Caco-2 (cell line): ENCODE measurements around the gene OXT. TPM values are rescaled to one million over a fixed set of nuclear protein-coding genes. Genes with fewer than 3 reads are reported as not detected.

Source experiments
- BruUV-seq: library from RNA; stranded (reverse); fragments of 400-500 nt; replicated peaks from 2 replicates; lab custom pipeline; 2021; lab: Mats Ljungman, UMichigan
- CTCF ChIA-PET: fragments of 300-600 bp; sonication (Branson Sonifier 250); formaldehyde crosslinking; loops from one replicate; lab custom pipeline; 2022; ENCODE audit warnings: antibody characterized with exemption; lab: Charles Lee
- POLR2A ChIA-PET: fragments of 300-600 bp; sonication (Branson Sonifier 250); formaldehyde crosslinking; loops from one replicate; lab custom pipeline; 2022; ENCODE audit warnings: antibody characterized with exemption; lab: Charles Lee
- DNase-seq, 2 experiments: peaks; one replicate each; pipeline versions ENCODE4 v3.0.0 to v3.0.0-alpha.2; 2020 to 2022
- H3K27me3 ChIP-seq: replicated peaks from 2 replicates; pipeline ENCODE4 v1.6.0; 2011; ENCODE audit warnings: low read length; ENCODE audit not compliant: control insufficient read depth, insufficient read depth
- H3K36me3 ChIP-seq: 2 replicates; pipeline ENCODE4 v1.5.1; 2011; ENCODE audit warnings: low read length; ENCODE audit not compliant: control insufficient read depth, insufficient read depth
- H3K4me1 ChIP-seq: fragments of 250-450 bp; sonication (Bioruptor Pico); 2 replicates; pipeline ENCODE4 v1.5.1; 2020; ENCODE audit warnings: mild to moderate bottlenecking
- H3K4me3 ChIP-seq: 2 replicates; pipeline ENCODE4 v1.5.1; 2011; ENCODE audit warnings: low read depth, mild to moderate bottlenecking, control low read depth, low read length
- H3K9me3 ChIP-seq: fragments of 250-450 bp; sonication (Bioruptor Pico); 2 replicates; pipeline ENCODE4 v1.5.1; 2020; ENCODE audit warnings: mild to moderate bottlenecking, moderate library complexity
- H3K27ac Mint-ChIP-seq: one replicate; pipeline ENCODE4 v1.8.0; 2022; ENCODE audit warnings: mixed read lengths; ENCODE audit not compliant: unreplicated experiment
- H3K27me3 Mint-ChIP-seq: one replicate; pipeline ENCODE4 v1.8.0; 2022; ENCODE audit warnings: mixed read lengths; ENCODE audit not compliant: insufficient read depth, unreplicated experiment
- H3K36me3 Mint-ChIP-seq: one replicate; pipeline ENCODE4 v1.8.0; 2022; ENCODE audit warnings: mild to moderate bottlenecking, mixed read lengths; ENCODE audit not compliant: insufficient read depth, unreplicated experiment
- H3K4me1 Mint-ChIP-seq: one replicate; pipeline ENCODE4 v1.8.0; 2022; ENCODE audit warnings: low read depth, mixed read lengths; ENCODE audit not compliant: unreplicated experiment
- H3K4me3 Mint-ChIP-seq: one replicate; pipeline ENCODE4 v1.8.0; 2022; ENCODE audit warnings: mild to moderate bottlenecking, moderate library complexity, mixed read lengths; ENCODE audit not compliant: unreplicated experiment
- H3K9me3 Mint-ChIP-seq: one replicate; pipeline ENCODE4 v1.8.0; 2022; ENCODE audit warnings: mixed read lengths; ENCODE audit not compliant: unreplicated experiment
- intact Hi-C: fragments of 100-400 bp; cut with micrococcal nuclease; formaldehyde crosslinking; loops from one replicate; pipeline ENCODE4 v1.10.0; 2022; ENCODE audit not compliant: unreplicated experiment
- total RNA-seq: library from RNA; stranded (reverse); gene quantifications from 2 replicates; pipeline ENCODE4 v1.2.3, GENCODE V29; 2022
- TF ChIP-seq, protein P1 (sequence below), 2 experiments: fragments of 200-600 bp in 1 of 2; IDR thresholded peaks; 1 replicate in 1 of 2; 2 replicates in 1 of 2; pipeline versions ENCODE4 v1.5.1 to v1.8.0; 2011 to 2022; ENCODE audit warnings: antibody characterized with exemption in 1 of 2, control low read depth in 1 of 2, inconsistent platforms in 1 of 2, low read depth in 1 of 2, low read length in 1 of 2, mild to moderate bottlenecking in 1 of 2, moderate library complexity in 1 of 2; ENCODE audit not compliant: insufficient read depth in 1 of 2, severe bottlenecking in 1 of 2, unreplicated experiment in 1 of 2

Gene OXT
- total RNA-seq, 1 experiment from 2014 or later, result 2.7 TPM

GRCh38 chr20:3109350-3110302 lies 38.2 kb downstream of the OXT start:
- no peaks in the 10 kb centered on the region for H3K9me3 Mint-ChIP-seq
- H3K4me1 Mint-ChIP-seq, result no peaks in the 10 kb centered on the region
- H3K27ac Mint-ChIP-seq, result no peak overlapping the region
- H3K27me3 ChIP-seq, result no peaks in the 10 kb centered on the region
- no peaks in the 10 kb centered on the region for H3K27me3 Mint-ChIP-seq
- H3K4me3 ChIP-seq, result no peak overlapping the region
- no peak overlapping the region for H3K4me3 Mint-ChIP-seq
- no peak for DNase-seq
- TF ChIP-seq, protein P1, sequence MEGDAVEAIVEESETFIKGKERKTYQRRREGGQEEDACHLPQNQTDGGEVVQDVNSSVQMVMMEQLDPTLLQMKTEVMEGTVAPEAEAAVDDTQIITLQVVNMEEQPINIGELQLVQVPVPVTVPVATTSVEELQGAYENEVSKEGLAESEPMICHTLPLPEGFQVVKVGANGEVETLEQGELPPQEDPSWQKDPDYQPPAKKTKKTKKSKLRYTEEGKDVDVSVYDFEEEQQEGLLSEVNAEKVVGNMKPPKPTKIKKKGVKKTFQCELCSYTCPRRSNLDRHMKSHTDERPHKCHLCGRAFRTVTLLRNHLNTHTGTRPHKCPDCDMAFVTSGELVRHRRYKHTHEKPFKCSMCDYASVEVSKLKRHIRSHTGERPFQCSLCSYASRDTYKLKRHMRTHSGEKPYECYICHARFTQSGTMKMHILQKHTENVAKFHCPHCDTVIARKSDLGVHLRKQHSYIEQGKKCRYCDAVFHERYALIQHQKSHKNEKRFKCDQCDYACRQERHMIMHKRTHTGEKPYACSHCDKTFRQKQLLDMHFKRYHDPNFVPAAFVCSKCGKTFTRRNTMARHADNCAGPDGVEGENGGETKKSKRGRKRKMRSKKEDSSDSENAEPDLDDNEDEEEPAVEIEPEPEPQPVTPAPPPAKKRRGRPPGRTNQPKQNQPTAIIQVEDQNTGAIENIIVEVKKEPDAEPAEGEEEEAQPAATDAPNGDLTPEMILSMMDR (IDR thresholded peaks at IDR 0.05; ENCODE audit: insufficient read depth in 1 of 2, low read depth in 1 of 2, low read length in 1 of 2, severe bottlenecking in 1 of 2, unreplicated experiment in 1 of 2), result no peak
- no peaks in the 10 kb centered on the region for H3K9me3 ChIP-seq
- intact Hi-C loops, result no loop called here
- H3K36me3 Mint-ChIP-seq, result no peaks in the 10 kb centered on the region
- no peaks in the 10 kb centered on the region for H3K4me1 ChIP-seq
- BruUV-seq, result no TSS peak
- POLR2A ChIA-PET, result interaction anchor here (0.6 kb wide), 1 partner anchor 154 kb away, joined by 5 read pairs; no protein-coding TSS in a partner anchor
- H3K36me3 ChIP-seq, result peaks cover 1% of the 10 kb centered on the region; the same call in 1 of the 2 replicates
- CTCF ChIA-PET, result interaction anchor here (0.5 to 0.6 kb wide), 2 partner anchors 169 to 584 kb away, joined by 3 read pairs; no protein-coding TSS in a partner anchor

GRCh38 chr20:3111507-3111906 lies 40.1 kb downstream of the OXT start:
- intact Hi-C loops, result no loop called here
- H3K4me1 Mint-ChIP-seq, result no peaks in the 10 kb centered on the region
- DNase-seq, result no peak
- Histone ChIP-seq H3K36me3 (peaks cover 1% of the 10 kb centered on the region; the same call in 1 of the 2 replicates), H3K4me1 (no peaks in the 10 kb centered on the region), H3K4me3 (no peak overlapping the region), H3K27me3 (no peaks in the 10 kb centered on the region), H3K9me3 (no peaks in the 10 kb centered on the region)
- ChIA-PET POLR2A (no interaction called here), CTCF (no interaction called here)
- H3K9me3 Mint-ChIP-seq, result no peaks in the 10 kb centered on the region
- no peaks in the 10 kb centered on the region for H3K36me3 Mint-ChIP-seq
- no peak overlapping the region for H3K4me3 Mint-ChIP-seq
- TF ChIP-seq, protein P1 (IDR thresholded peaks at IDR 0.05; ENCODE audit: insufficient read depth in 1 of 2, low read depth in 1 of 2, low read length in 1 of 2, severe bottlenecking in 1 of 2, unreplicated experiment in 1 of 2), result no peak
- H3K27ac Mint-ChIP-seq, result no peak overlapping the region
- no TSS peak for BruUV-seq
- no peaks in the 10 kb centered on the region for H3K27me3 Mint-ChIP-seq

- TF ChIP-seq, protein P1 (IDR thresholded peaks at IDR 0.05; ENCODE audit: insufficient read depth in 1 of 2, low read depth in 1 of 2, low read length in 1 of 2, severe bottlenecking in 1 of 2, unreplicated experiment in 1 of 2), result no peak
- Histone ChIP-seq H3K4me3 (no peak overlapping the region), H3K36me3 (peaks cover 1% of the 10 kb centered on the region; the same call in 1 of the 2 replicates), H3K27me3 (no peaks in the 10 kb centered on the region), H3K9me3 (no peaks in the 10 kb centered on the region), H3K4me1 (no peaks in the 10 kb centered on the region)
- H3K4me1 Mint-ChIP-seq, result no peaks in the 10 kb centered on the region
- no TSS peak for BruUV-seq
- H3K27ac Mint-ChIP-seq, result no peak overlapping the region
- H3K4me3 Mint-ChIP-seq, result no peak overlapping the region
- no peaks in the 10 kb centered on the region for H3K36me3 Mint-ChIP-seq
- intact Hi-C loops, result no loop called here
- ChIA-PET POLR2A (no interaction called here), CTCF (interaction anchor here (0.7 kb wide), 1 partner anchor 68 kb away, joined by 3 read pairs; no protein-coding TSS in a partner anchor)
- no peak for DNase-seq
- H3K27me3 Mint-ChIP-seq, result no peaks in the 10 kb centered on the region
- no peaks in the 10 kb centered on the region for H3K9me3 Mint-ChIP-seq
These were observed 40.6 kb downstream of the OXT start for GRCh38 chr20:3111995-3112394.
